GM12873 (cell line): ENCODE results near the gene DAW1.

ENCODE experiments used
- CTCF ChIP-seq: IDR thresholded peaks from 2 replicates; pipeline ENCODE4 v1.5.1; 2012; ENCODE audit warnings: low read depth, mild to moderate bottlenecking, moderate library complexity, low read length, control low read depth; ENCODE audit not compliant: insufficient read depth; ENCODE audit errors: missing control alignments

Gene DAW1

GRCh38 chr2:227828477-227828912 lies 42.9 kb upstream of the DAW1 start:
- TF ChIP-seq CTCF, result no peak

DNA sequence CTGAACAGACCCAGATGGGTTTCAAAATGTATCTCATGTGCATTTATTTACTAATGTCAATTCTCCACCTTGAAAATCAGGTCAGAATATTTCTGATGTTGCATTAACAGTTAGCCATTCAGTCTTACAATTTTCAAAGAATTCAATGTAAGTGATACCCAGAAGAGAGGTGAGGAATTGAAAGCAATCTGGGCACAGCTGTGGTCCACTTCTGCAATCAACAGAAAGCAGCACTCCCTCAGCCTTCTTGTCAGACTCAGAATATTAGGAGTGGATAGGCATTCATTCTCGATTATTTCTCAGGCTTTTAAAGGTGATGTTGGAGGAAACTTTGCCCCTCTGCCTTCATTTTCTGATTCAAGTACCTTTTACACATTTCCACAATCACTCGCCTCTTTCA lies 42.1 kb upstream of the DAW1 start:
- no peak for TF ChIP-seq CTCF

DNA sequence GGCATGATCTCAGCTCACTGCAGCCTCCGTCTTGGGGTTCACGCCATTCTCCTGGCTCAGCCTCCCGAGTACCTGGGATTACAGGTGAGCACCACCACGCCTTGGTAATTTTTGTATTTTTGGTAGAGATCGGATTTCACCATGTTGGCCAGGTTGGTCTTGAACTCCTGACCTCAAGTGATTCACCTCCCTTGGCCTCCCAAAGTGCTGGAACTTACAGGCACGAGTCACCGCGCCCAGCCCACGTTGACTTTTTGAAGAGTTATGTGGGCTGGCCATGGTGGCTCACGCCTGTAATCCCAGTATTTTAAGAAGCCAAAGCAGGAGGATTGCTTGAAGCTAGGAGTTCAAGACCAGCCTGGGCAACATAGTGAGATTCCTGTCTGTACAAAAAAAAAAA lies 37.0 kb upstream of the DAW1 start:
- TF ChIP-seq CTCF, result no peak

DNA sequence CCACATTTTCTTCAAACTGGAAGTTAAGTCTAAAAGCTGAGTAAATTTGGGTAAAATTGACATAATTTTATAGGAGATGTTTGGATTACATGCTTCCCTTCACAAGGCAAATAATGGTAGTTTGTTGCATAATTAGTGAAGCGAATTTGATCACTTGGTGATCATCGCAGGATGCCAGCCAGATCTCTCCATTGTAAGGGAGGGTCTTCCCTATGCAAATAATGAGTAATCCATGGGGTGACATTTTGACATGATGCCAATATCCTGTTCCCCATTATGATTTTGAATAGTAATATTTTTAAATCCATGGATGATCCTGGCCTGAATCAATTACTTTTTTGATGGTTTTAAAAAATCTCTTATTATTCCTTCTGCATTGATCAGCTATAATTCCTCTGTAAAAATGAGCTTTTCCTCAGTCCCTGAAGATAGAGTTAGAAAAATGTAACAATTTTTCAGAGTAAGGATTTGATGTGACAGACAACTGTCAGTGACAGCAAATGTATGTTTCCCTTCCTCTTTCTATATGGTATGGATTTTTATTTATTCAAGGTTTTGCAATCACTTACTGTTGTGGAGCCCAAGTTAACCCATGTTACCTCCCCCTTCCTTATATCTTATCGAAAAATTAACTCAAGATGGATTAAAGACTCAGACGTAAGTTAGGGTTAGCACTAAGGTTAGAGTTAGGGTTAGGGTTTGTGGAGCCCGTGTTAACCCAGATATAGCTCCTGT lies 36.3 kb upstream of the DAW1 start:
- TF ChIP-seq CTCF, result no peak

DNA sequence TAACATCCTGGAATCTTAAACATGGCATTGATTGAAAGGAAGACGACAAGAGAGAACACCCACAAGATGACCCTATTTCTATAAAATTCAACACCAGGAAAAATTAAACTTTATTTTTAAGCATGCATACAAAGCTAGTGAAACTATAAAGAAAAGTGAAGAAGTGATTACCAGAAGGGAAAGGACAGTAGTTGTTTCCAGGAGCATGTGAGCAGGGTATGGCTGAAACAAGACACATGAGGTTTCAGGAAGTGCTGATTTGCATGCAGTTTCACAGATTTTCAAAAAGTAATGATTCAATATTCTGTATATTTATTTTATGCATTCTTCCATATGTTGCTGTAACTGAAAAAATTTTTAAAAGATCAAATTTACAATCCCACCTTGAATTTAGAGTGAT lies 24.6 kb upstream of the DAW1 start:
- no peak for TF ChIP-seq CTCF

DNA sequence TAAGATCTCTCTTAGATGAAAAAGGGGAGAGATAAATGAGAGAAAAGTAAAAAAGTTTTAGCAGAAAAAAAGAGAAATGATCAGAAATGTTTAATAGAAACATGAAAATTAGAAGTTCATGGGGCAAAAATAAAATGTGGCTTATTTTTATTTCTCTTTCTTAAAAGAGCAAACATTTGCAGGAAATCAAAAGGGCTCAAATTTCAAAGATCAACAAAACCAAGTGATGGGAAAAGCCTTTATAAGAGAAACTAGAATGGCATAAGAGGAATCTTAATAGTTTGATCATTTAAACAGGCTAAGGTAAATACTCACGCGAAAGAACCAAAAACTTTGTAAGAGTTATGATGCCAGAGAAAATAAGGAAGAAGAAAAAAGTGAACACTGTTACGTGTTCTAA lies 23.3 kb upstream of the DAW1 start:
- TF ChIP-seq CTCF, result no peak

GRCh38 chr2:227848586-227848985 lies 22.8 kb upstream of the DAW1 start:
- no peak for TF ChIP-seq CTCF
